ENCODE results near the gene RNU6-9.

GRCh38 chr19:888581-889385, 4.5 kb upstream of the RNU6-9 start:
- TF ChIP-seq CTCF (IDR thresholded peaks at IDR 0.05; ENCODE audit: low read depth, low read length, poor library complexity, severe bottlenecking) (no peak), EZH2phosphoT487 (IDR thresholded peaks at IDR 0.05; ENCODE audit: borderline replicate concordance, low read length) (no peak)

All from DOHH2 (cell line).